Right renal cortex interstitium (tissue), 3 donors: ENCODE data around the gene CDK5RAP2. TPM values are rescaled to one million over a fixed set of nuclear protein-coding genes. Genes with fewer than 3 reads are reported as not detected.
"Not testable (repeated sequence)": the region's sequence is repeated elsewhere in the genome, so short reads cannot be mapped to it uniquely, and the experiment has no call there.

ENCODE experiments used
- DNase-seq, 3 donors: peaks; one replicate each; pipeline ENCODE4 v3.0.0-alpha.2; 2013; ENCODE audit warnings: low read depth in 3 of 3, low spot score in 2 of 3
- polyA plus RNA-seq, 3 donors: library from polyadenylated mRNA; unstranded; fragments of 120-200 nt; gene quantifications; one replicate each; pipeline ENCODE4 v1.2.1, GENCODE V29; 2013; ENCODE audit not compliant: insufficient read length in 3 of 3

The CDK5RAP2 gene
- polyA plus RNA-seq, 3 donors = 55.3 to 62.5 (median 58.9) TPM

GRCh38 chr9:120522032-120522431 is 57.9 kb downstream of the CDK5RAP2 start:
- no peak for DNase-seq

DNA sequence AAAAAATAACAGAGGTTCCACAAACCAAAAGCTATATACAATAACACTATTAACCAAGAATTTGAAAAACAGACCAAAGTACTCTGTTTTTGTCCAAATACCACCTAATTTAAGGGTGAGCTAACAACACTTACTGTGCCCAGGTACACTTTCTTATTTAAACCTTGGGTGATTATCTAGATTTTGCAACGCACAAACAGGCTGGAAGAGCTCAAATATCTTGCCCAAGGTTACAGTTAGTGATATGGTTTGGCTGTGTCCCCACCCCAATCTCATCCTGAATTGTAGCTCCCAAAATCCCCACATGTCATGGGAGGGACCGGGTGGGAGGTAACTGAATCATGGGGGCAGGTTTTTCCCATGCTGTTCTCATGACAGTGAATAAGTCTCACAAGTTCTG is 58.9 kb downstream of the CDK5RAP2 start:
- DNase-seq = no peak

DNA sequence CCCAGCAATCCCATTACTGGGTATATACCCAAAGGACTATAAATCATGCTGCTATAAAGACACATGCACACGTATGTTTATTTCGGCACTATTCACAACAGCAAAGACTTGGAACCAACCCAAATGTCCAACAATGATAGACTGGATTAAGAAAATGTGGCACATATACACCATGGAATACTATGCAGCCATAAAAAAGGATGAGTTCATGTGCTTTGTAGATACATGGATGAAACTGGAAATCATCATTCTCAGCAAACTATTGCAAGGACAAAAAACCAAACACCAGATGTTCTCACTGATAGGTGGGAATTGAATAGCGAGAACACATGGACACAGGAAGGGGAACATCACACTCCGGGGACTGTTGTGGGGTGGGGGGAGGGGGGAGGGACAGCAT is 64.0 kb downstream of the CDK5RAP2 start:
- DNase-seq = not testable (repeated sequence)

- not testable (repeated sequence) for DNase-seq
Observed at GRCh38 chr9:120515481-120515880, 64.5 kb downstream of the CDK5RAP2 start.

GRCh38 chr9:120514405-120514804 is 65.6 kb downstream of the CDK5RAP2 start:
- DNase-seq = no peak

- DNase-seq = no peak
Observed at GRCh38 chr9:120513825-120514396, 66.1 kb downstream of the CDK5RAP2 start.

GRCh38 chr9:120510816-120511215 is 69.2 kb downstream of the CDK5RAP2 start:
- no peak for DNase-seq

DNA sequence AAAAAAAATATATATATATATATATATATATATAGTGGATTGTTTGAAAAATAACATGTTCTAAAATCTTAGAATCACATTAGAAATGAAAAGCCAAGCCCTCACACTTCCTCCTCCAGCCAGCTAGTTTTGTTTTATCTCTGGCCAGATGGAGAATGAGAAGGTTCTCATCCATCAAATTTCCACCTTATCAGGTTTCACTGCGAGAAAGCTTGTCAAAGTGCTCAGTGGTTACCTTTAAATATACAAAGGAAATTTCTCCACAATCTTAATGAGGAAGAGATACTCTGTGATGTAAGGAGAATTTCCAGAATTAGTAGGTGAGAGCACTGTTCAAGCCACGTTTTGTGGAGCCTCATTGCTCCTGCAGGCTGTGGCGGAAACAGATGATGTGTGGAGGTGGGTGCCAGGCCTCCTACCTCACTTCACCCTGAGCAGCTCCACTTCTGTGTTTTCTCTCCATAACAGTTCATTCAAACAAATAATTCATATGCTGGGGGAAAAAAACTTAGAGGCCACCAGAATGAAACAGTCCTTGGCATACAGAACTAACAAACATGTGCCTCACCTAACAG is 71.9 kb downstream of the CDK5RAP2 start:
- no peak for DNase-seq

GRCh38 chr9:120505186-120505585 is 74.8 kb downstream of the CDK5RAP2 start:
- DNase-seq = no peak

- no peak for DNase-seq
Observed at GRCh38 chr9:120500733-120501132, 79.2 kb downstream of the CDK5RAP2 start.

DNA sequence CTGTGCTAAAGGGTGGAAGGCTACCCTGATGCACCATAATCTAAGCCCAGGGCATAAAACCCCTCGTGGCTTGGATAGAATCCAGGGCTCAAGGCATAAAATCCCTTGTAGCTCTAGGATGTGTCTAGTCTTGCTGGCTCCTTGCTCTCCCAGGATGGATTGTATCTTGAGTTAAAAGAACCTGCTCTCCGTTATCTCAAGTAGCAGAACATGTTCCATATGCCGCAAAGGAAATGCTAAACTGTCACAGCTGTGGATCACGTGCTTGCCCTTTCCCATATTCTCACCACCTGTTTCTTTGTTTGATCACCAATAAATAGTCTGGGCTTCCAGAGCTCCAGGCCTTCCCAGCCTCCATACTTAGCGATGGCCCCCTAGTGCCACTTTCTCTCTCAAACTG is 82.1 kb downstream of the CDK5RAP2 start:
- DNase-seq = not testable (repeated sequence)

DNA sequence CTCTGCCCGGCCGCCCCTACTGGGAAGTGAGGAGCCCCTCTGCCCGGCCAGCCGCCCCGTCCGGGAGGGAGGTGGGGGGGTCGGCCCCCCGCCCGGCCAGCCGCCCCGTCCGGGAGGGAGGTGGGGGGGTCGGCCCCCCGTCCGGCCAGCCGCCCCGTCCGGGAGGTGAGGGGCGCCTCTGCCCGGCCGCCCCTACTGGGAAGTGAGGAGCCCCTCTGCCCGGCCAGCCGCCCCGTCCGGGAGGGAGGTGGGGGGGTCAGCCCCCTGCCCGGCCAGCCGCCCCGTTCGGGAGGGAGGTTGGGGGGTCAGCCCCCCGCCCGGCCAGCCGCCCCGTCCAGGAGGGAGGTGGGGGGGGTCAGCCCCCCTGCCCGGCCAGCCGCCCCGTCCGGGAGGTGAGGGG is 83.5 kb downstream of the CDK5RAP2 start:
- not testable (repeated sequence) for DNase-seq

- DNase-seq = no peak
Observed at GRCh38 chr9:120490888-120491595, 88.9 kb downstream of the CDK5RAP2 start.

- no peak for DNase-seq
Observed at GRCh38 chr9:120486835-120487234, 93.1 kb downstream of the CDK5RAP2 start.

- DNase-seq = no peak
Observed at GRCh38 chr9:120486347-120486746, 93.6 kb downstream of the CDK5RAP2 start.

DNA sequence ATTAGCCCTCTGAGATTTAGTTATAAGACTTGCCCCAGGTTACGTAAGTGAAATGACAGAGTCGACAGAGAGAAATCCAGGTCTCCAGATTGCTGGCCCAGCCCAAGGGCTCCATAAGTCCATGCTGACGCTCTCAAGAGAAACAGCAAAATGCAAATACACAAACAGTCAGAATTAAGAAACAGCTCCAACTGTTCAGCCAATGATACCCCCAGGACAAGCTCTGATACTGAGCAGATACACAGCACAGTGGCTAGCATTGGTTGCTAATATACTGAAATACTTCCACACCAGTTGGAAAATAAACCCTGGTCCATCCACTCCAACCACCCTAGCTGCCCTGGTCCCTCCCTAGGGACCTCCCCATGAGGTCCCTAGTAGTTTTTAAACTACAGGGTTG is 94.2 kb downstream of the CDK5RAP2 start:
- DNase-seq = no peak

- no peak for DNase-seq
Observed at GRCh38 chr9:120484162-120484561, 95.8 kb downstream of the CDK5RAP2 start.

DNA sequence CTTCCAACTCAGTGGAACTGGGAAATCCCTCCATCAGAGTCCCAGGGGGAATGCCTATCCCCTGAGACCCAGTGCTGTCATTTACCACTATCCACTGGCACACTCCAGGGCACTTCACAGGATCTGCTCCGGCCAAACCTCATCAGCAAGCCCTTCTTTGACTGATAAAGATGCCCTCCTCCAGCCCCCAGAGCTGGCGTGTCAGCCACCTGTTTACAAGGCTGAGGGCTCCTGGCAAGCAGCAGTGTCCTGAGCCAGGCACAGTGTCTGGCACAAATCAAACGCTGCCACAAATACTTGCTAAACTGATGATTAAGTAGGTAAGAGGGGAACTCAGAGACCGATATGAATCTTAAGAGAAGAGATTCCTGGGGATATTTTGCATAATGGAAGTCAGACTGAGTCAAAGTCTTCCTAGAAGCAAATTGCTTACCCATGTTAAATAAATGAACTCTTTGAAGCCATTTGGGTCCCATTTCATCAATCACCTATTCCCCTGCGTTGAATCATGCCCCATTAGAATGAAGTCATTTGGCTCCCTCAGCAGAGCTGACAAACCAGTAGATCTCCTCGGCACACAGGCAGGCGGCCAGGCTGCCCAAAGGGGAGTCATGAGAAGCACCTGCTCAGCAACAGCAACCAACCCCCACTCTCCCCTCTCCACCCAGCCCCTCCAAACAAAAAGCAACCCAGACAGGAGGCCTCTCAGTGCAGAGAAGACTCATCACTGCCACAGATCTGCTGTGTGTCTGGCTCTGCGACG is 97.4 kb downstream of the CDK5RAP2 start:
- DNase-seq = no peak

GRCh38 chr9:120481846-120482245 is 98.1 kb downstream of the CDK5RAP2 start:
- DNase-seq = no peak

- DNase-seq = no peak
Observed at GRCh38 chr9:120481248-120481647, 98.7 kb downstream of the CDK5RAP2 start.

- no peak for DNase-seq
Observed at GRCh38 chr9:120480707-120481106, 99.3 kb downstream of the CDK5RAP2 start.
